SJCRH30 (cell line): ENCODE data around the gene PROZ. TPM values are rescaled to one million over a fixed set of nuclear protein-coding genes. Genes with fewer than 3 reads are reported as not detected.

Experiments
- DNase-seq, 2 experiments: peaks; one replicate each; pipeline ENCODE4 v3.0.0-alpha.2; 2015 to 2020
- H3K27ac ChIP-seq: fragments of 250-450 bp; sonication (Bioruptor Pico); 2 replicates; pipeline ENCODE4 v1.5.1; 2020; ENCODE audit warnings: mild to moderate bottlenecking, moderate library complexity
- H3K27me3 ChIP-seq: fragments of 250-450 bp; sonication (Bioruptor Pico); 2 replicates; pipeline ENCODE4 v1.5.1; 2020; ENCODE audit warnings: mild to moderate bottlenecking, moderate library complexity
- H3K36me3 ChIP-seq: fragments of 250-450 bp; sonication (Bioruptor Pico); 2 replicates; pipeline ENCODE4 v1.5.1; 2020; ENCODE audit warnings: mild to moderate bottlenecking, moderate library complexity
- H3K4me1 ChIP-seq: fragments of 250-450 bp; sonication (Bioruptor Pico); 2 replicates; pipeline ENCODE4 v1.5.1; 2020; ENCODE audit warnings: mild to moderate bottlenecking, moderate library complexity
- H3K4me3 ChIP-seq: fragments of 250-450 bp; sonication (Bioruptor Pico); 2 replicates; pipeline ENCODE4 v1.5.1; 2020; ENCODE audit warnings: mild to moderate bottlenecking, moderate library complexity
- H3K9me3 ChIP-seq: fragments of 250-450 bp; sonication (Bioruptor Pico); replicated peaks from 2 replicates; pipeline ENCODE4 v1.5.1; 2020; ENCODE audit warnings: mild to moderate bottlenecking, moderate library complexity
- total RNA-seq: library from RNA; depleted of rRNA; stranded (reverse); fragments of >200 nt; shearing (Covaris generic); gene quantifications from 2 replicates; pipeline ENCODE4 v1.2.3, GENCODE V29; 2014

Gene PROZ
- total RNA-seq, 1 experiment from 2014 or later, result not detected

DNA sequence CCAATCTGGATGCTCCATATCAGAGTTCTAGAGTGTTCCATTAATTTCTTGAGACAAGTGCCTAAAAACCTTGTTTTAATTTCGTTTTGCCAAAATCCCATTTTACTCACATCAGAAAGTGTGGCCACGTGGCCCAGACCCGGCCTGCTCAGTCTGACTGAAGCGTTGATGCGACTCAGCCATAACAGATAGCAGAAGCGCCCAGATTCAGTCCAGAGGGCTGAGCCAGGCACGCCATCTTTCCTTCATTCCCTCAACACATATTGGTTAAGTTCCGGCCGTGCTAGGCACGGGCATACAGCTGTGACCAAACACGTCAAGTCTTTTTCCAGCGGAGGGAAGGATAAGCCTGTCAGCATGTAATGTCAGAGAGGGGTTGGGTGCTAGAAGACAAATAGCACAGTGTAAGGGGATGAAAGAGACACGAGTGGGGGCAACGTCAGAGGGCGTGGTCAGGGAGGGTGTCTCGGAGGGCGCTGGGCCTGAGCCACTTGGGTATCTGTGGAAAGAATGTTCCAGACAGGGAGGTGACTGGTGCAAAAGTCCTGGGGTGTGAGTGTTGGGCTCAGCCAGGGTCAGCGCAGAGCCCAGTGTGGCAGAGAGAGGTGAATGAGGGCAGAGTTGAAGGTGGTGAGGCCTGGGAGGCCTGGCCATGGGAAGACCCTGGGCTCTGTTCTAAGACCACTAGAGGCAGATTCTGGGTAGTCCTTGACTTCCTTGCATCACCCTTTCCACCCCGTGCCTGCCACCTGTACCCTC is 32.8 kb upstream of the PROZ start:
- H3K9me3 ChIP-seq, result no peaks in the 10 kb centered on the region
- no peaks in the 10 kb centered on the region for H3K36me3 ChIP-seq
- H3K4me1 ChIP-seq, result no peaks in the 10 kb centered on the region
- no peak for DNase-seq
- no peaks in the 10 kb centered on the region for H3K27me3 ChIP-seq
- no peak overlapping the region for H3K4me3 ChIP-seq
- H3K27ac ChIP-seq, result no peak overlapping the region

GRCh38 chr13:113126265-113127150 is 31.9 kb upstream of the PROZ start:
- H3K4me1 ChIP-seq, result no peaks in the 10 kb centered on the region

GRCh38 chr13:113129480-113129879 is 29.0 kb upstream of the PROZ start:
- no peak overlapping the region for H3K4me3 ChIP-seq

More at GRCh38 chr13:113126265-113127150, 31.9 kb upstream of the PROZ start:
- Histone ChIP-seq H3K4me3 (no peak overlapping the region), H3K27me3 (no peaks in the 10 kb centered on the region), H3K36me3 (no peaks in the 10 kb centered on the region), H3K9me3 (no peaks in the 10 kb centered on the region), H3K27ac (no peak overlapping the region)
- no peak for DNase-seq

DNA sequence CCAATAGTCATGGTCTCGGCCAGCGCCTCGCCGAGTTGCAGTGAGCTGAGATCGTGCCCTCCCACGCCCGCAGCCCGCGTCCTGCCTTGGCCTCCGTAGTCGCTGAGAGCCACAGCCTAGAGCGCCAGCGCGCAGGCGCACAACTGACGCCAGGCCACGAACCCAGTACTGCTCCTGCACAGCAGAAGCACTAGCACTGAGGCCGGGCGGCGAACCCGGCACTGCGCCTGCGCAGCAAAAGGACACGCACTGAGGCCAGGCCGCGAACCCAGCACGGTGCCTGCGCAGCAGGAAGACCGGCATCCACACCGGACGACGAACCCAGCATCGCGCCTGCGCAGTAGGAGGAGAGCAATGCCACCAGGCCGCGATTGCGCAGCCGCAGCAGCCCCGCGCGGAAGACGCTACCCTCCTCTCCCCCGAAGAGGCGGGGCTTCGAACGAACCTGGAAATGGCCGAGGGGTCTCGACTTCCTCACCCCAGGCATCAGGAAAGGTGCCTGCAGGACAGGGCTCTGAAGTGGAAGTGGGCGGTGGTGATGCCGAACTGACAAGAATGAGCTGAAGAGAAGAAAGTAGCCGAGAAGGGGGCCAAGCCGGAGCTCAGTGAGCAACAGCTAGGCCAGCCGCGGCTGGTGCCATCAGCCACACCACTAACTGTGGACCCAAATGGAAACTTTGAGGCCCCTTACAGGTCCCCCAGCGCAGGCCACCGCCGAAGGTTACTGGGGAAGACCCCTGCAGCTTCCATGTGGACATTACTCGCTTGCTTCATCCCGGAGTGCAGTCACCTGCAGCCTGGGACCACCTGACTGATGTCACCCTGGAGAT is 28.3 kb upstream of the PROZ start:
- Histone ChIP-seq H3K27ac (no peak overlapping the region), H3K36me3 (no peaks in the 10 kb centered on the region), H3K9me3 (no peaks in the 10 kb centered on the region), H3K4me1 (no peaks in the 10 kb centered on the region), H3K4me3 (no peak overlapping the region), H3K27me3 (peaks cover 8% of the 10 kb centered on the region; the same call in 1 of the 2 replicates)
- DNase-seq, result no peak

More at GRCh38 chr13:113129480-113129879, 29.0 kb upstream of the PROZ start:
- H3K27me3 ChIP-seq, result peaks cover 4% of the 10 kb centered on the region; the same call in 1 of the 2 replicates
- no peaks in the 10 kb centered on the region for H3K4me1 ChIP-seq
- no peak overlapping the region for H3K27ac ChIP-seq
- no peak for DNase-seq
- H3K9me3 ChIP-seq, result no peaks in the 10 kb centered on the region
- no peaks in the 10 kb centered on the region for H3K36me3 ChIP-seq

DNA sequence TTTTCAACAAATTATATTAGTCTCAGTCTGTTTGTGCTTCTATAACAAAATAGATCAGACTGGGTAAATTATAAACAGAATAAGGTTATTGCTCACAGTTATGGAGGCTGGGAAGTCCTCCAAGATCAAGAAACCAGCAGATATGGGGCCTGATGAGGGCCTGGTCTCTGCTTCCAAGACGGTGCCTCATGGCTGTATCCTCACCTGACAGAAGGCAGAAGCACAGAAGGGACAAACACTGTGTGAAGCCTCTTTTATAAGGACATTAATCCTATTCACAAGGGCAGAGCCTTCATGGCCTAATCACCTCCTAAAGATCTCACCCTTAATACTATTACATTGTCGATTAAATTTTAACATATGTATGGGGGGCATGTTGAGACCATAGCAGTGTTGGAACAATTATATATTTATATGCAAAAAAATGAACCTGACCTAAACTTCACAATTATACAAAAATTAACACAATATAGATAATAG is 23.1 kb upstream of the PROZ start:
- Histone ChIP-seq H3K36me3 (no peaks in the 10 kb centered on the region), H3K4me1 (no peaks in the 10 kb centered on the region), H3K27me3 (peaks cover 8% of the 10 kb centered on the region; the same call in 1 of the 2 replicates), H3K9me3 (no peaks in the 10 kb centered on the region), H3K27ac (no peak overlapping the region), H3K4me3 (no peak overlapping the region)
- DNase-seq, result no peak

GRCh38 chr13:113137691-113138298 is 20.7 kb upstream of the PROZ start:
- H3K27ac ChIP-seq, result no peak overlapping the region
- H3K9me3 ChIP-seq, result no peaks in the 10 kb centered on the region
- H3K4me1 ChIP-seq, result no peaks in the 10 kb centered on the region
- H3K27me3 ChIP-seq, result peaks cover 6% of the 10 kb centered on the region; the same call in 1 of the 2 replicates
- no peak overlapping the region for H3K4me3 ChIP-seq
- no peaks in the 10 kb centered on the region for H3K36me3 ChIP-seq
- DNase-seq, result no peak

GRCh38 chr13:113138792-113139551 is 19.5 kb upstream of the PROZ start:
- no peak for DNase-seq
- Histone ChIP-seq H3K36me3 (no peaks in the 10 kb centered on the region), H3K4me1 (no peaks in the 10 kb centered on the region), H3K4me3 (no peak overlapping the region), H3K27ac (no peak overlapping the region), H3K27me3 (0 out of 2 replicates have a peak, but pooled peaks cover 4% of the 10 kb centered on the region), H3K9me3 (no peaks in the 10 kb centered on the region)

DNA sequence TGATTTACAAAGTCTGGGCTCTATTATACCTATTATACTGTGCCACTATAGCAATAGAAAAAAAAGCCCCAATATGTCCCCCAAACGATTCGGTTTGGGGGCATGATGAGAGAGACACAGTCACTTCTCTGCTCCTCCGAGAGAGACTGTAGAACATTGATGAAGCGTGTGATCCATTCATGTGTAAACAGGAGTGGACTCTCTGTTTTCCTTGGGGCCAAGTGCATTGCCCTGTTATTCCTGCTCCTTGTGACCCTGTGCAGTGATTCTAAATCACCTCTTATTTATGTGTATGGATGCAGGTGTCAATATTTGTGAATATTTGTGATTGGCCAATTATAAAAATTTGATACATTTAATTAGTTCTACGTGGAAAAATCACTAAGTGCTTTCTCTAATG is 18.9 kb upstream of the PROZ start:
- H3K27me3 ChIP-seq, result 0 out of 2 replicates have a peak, but pooled peaks cover 3% of the 10 kb centered on the region
- no peak overlapping the region for H3K4me3 ChIP-seq
- no peak for DNase-seq
- H3K36me3 ChIP-seq, result no peaks in the 10 kb centered on the region
- H3K4me1 ChIP-seq, result no peaks in the 10 kb centered on the region
- no peak overlapping the region for H3K27ac ChIP-seq
- H3K9me3 ChIP-seq, result no peaks in the 10 kb centered on the region

DNA sequence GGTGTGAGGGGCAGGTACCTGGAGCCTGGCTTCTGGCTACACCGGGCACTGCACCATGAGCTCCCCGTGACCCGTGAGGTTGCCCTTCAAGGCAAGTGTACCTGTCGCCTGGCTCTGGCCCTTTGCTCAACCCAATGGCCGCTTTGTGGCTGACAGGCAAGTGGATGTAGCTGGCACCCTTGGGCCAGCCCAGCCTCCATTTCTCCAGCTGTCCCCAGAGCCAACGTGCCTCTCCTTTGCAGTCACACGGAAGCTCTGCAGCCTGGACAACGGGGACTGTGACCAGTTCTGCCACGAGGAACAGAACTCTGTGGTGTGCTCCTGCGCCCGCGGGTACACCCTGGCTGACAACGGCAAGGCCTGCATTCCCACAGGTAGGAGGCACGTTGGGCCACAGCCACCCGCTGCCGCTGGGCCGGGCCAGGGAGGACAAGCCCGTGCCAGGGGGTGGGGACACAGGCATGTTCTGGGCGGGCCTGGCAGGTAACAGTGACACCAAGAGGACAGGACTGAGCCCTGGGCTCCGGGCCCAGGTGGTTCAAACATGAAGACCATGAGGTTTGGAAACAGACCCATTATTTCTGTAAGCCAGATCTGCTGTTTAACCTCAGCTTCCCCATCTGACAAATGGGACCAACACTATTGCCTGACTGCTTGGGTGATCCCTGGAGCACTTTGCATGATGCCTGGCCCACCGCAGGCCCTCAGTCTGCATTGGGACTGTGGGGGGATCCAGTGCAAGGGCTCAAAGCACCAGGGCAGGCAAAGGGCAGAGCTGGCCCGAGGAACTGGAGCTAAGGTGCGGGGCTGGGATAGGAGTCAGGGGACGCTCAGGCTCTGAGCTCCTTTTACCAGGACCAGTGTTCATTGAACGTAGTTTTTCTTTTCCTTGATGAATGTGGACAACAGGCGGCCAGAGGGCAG is 17.5 kb upstream of the PROZ start:
- no peaks in the 10 kb centered on the region for H3K4me1 ChIP-seq
- H3K9me3 ChIP-seq, result no peaks in the 10 kb centered on the region
- H3K27me3 ChIP-seq, result no peaks in the 10 kb centered on the region
- no peak overlapping the region for H3K4me3 ChIP-seq
- no peak overlapping the region for H3K27ac ChIP-seq
- DNase-seq, result no peak
- H3K36me3 ChIP-seq, result no peaks in the 10 kb centered on the region

DNA sequence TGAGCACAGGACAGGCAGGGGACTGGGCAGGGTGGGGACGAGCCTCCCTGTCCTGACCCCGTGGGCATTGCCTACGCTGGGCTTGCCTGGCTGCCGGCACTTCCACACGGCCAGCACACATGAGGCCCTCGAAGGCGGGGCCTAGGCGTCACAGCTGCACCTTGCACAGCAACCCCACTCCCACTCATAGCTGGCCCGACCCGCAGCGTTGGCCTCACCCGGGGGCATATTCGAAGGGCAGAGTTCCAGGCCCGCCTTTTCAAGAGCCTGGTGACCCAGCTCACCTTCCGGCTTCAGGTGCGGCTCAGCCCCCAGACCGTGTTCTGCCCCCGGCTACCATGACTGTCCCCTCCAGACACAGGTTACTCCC is 16.9 kb upstream of the PROZ start:
- H3K4me1 ChIP-seq, result no peaks in the 10 kb centered on the region
- H3K4me3 ChIP-seq, result no peak overlapping the region
- DNase-seq, result no peak

GRCh38 chr13:113142876-113143275 is 15.6 kb upstream of the PROZ start:
- DNase-seq, result no peak
- H3K4me1 ChIP-seq, result no peaks in the 10 kb centered on the region
- H3K27me3 ChIP-seq, result no peaks in the 10 kb centered on the region
- no peaks in the 10 kb centered on the region for H3K36me3 ChIP-seq
- H3K4me3 ChIP-seq, result no peak overlapping the region
- H3K9me3 ChIP-seq, result no peaks in the 10 kb centered on the region
- no peak overlapping the region for H3K27ac ChIP-seq

More for the DNA sequence above, 16.9 kb upstream of the PROZ start:
- no peak overlapping the region for H3K27ac ChIP-seq
- H3K36me3 ChIP-seq, result no peaks in the 10 kb centered on the region
- no peaks in the 10 kb centered on the region for H3K9me3 ChIP-seq
- H3K27me3 ChIP-seq, result no peaks in the 10 kb centered on the region

- DNase-seq, result no peak
- no peak overlapping the region for H3K4me3 ChIP-seq
- no peak overlapping the region for H3K27ac ChIP-seq
- no peaks in the 10 kb centered on the region for H3K4me1 ChIP-seq
- H3K9me3 ChIP-seq, result no peaks in the 10 kb centered on the region
- H3K36me3 ChIP-seq, result no peaks in the 10 kb centered on the region
- no peaks in the 10 kb centered on the region for H3K27me3 ChIP-seq
These were observed 14.8 kb upstream of the PROZ start for GRCh38 chr13:113143466-113144254.
